ENCODE measurements around the gene LGALS7B.
"Not testable (repeated sequence)": the region's sequence is repeated elsewhere in the genome, so short reads cannot be mapped to it uniquely, and the experiment has no call there.

Gene LGALS7B

DNA sequence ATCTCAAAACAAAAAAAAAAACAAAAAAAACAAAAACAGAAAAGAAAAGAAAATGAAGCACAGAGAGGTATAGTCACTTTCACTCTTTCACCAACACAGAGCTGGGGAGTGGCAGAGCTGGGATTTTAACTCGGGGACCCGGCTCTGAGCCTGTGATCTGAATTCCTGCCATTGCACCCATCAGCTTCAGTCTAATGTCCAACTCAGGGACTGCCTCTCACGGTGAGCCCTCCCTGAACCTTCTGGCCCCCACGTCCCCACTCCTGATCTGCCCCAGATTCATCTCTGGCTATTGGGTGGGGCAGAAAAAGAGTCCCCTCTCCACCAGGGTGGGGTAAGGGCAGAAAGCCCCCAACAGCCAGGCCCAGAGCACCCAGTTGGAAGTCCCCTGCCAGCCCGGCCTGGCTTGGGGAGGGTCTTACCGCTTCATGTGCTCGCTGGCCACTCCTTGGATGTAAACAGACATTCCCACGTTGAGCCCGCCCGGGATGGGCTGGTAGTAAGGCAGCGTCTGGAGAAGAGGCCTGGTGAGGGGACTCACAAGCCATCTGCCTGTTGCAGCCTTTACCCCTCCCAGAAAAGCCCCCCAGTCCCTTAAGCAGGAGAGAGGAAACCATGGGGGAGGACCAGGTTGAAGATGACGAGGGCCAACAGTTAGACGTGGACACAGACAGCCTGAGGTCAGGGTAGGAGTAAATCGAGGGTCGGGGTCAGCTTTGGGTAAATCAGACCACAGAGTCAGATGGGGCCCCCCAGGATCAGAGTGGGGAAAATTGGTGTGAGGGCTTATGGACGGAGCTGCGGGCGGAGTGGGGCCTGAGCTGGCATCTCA lies 23.2 kb downstream of the LGALS7B start:
- no peaks in the 10 kb centered on the region for H3K9me3 ChIP-seq (ENCODE audit: control insufficient read depth in 2 of 2, low read length in 2 of 2)
- H3K36me3 ChIP-seq (ENCODE audit: control insufficient read depth in 2 of 2, insufficient read depth in 2 of 2, low read length in 2 of 2) = peaks cover 20 to 21% of the 10 kb centered on the region in 2 donors
- H3K4me3 ChIP-seq (ENCODE audit: low read length in 2 of 2) = no peak overlapping the region
- H3K4me1 ChIP-seq (ENCODE audit: control insufficient read depth, insufficient read depth, low read length) = no peaks in the 10 kb centered on the region
- H3K9ac ChIP-seq (ENCODE audit: low read length in 2 of 2) = no peak overlapping the region
- no peaks in the 10 kb centered on the region for H3K27me3 ChIP-seq (ENCODE audit: control insufficient read depth in 1 of 2, insufficient read depth in 2 of 2, low read length in 2 of 2)
- no peak overlapping the region for H3K27ac ChIP-seq (ENCODE audit: low read length)

DNA sequence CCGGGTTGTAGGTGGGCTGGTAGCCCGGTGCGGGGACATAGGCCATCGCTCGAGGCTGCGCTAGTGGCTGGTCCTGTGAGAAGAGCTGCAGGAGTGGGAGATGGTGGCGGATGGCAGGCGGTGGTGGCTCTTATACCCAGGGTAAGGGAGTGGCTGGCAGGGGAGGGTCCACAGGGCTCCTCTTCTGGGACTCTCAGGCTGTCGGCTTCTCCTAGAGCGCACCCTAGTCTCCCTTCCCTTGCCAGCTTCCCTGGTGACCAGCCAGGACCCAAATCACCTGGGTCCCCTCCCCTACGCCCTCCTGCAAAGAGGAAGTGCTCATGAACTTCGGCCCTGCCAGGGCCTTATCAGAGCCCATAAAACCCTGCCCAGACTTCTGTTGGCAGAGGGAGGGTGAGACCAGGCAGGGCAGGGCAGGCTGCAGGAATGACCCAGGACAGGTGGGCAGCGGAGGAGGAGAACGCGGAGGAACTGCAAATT lies 23.9 kb downstream of the LGALS7B start, which contains the start of gene LGALS4:
Gene LGALS4 (minus strand): TSS at position 105 of the 480 bp plus-strand sequence. CDS start 59 bp downstream, at position 46.
- H3K36me3 ChIP-seq (ENCODE audit: control insufficient read depth in 2 of 2, insufficient read depth in 2 of 2, low read length in 2 of 2) = peaks cover 23 to 26% of the 10 kb centered on the region in 2 donors
- no peak within 1 kb of the TSS for H3K9ac ChIP-seq (ENCODE audit: low read length in 2 of 2)
- H3K27ac ChIP-seq (ENCODE audit: low read length) = no peak within 1 kb of the TSS
- H3K27me3 ChIP-seq (ENCODE audit: control insufficient read depth in 1 of 2, insufficient read depth in 2 of 2, low read length in 2 of 2) = no peaks in the 10 kb centered on the region
- no peaks in the 10 kb centered on the region for H3K4me1 ChIP-seq (ENCODE audit: control insufficient read depth, insufficient read depth, low read length)
- H3K4me3 ChIP-seq (ENCODE audit: low read length in 2 of 2) = no peak within 1 kb of the TSS
- H3K9me3 ChIP-seq (ENCODE audit: control insufficient read depth in 2 of 2, low read length in 2 of 2) = no peaks in the 10 kb centered on the region

DNA sequence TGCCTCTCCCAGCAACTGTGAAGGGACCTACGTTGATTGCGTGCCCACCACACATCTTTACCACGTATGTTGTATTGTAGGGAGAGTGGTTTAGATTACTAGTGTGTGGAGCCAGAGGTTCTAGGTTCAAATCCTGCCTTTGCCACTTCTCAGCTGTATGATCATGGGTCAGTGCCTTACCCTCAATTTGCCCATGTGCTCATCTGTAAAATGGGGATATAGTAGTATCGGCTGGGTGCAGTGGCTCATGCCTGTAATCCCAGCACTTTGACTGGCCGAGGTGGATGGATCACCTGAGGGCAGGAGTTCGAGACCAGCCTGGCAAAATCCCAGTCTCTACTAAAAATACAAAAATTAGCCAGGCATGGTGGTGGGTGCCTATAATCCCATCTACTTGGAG lies 24.3 kb downstream of the LGALS7B start:
- no peak overlapping the region for H3K4me3 ChIP-seq (ENCODE audit: low read length in 2 of 2)
- no peak overlapping the region for H3K9ac ChIP-seq (ENCODE audit: low read length in 2 of 2)
- peaks cover 23 to 29% of the 10 kb centered on the region in 2 donors for H3K36me3 ChIP-seq (ENCODE audit: control insufficient read depth in 2 of 2, insufficient read depth in 2 of 2, low read length in 2 of 2)

DNA sequence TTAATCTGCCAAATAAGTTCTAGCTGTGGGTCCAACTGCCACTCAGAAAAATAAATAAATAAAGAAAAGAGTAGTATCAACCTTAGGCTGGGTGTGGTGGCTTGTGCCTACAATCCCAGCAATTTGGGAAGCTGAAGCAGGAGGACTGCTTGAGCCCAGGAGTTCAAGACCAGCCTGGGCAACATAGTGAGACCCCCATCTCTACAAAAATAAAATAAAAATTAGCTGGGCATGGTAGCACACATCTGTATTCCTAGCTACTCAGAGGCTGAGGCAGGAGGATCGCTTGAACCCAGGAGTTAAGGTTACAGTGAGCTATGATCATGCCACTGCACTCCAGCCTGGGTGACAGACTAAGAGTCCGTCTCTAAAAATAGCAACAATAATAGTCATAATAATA lies 24.9 kb downstream of the LGALS7B start:
- H3K4me3 ChIP-seq (ENCODE audit: low read length in 2 of 2); H3K4me1 ChIP-seq (ENCODE audit: control insufficient read depth, insufficient read depth, low read length); H3K9ac ChIP-seq (ENCODE audit: low read length in 2 of 2): not testable (repeated sequence)

More for the DNA sequence above, 24.3 kb downstream of the LGALS7B start:
- Histone ChIP-seq H3K4me1 (ENCODE audit: control insufficient read depth, insufficient read depth, low read length) (no peaks in the 10 kb centered on the region), H3K27me3 (ENCODE audit: control insufficient read depth in 1 of 2, insufficient read depth in 2 of 2, low read length in 2 of 2) (no peaks in the 10 kb centered on the region), H3K27ac (ENCODE audit: low read length) (no peak overlapping the region), H3K9me3 (ENCODE audit: control insufficient read depth in 2 of 2, low read length in 2 of 2) (no peaks in the 10 kb centered on the region)

DNA sequence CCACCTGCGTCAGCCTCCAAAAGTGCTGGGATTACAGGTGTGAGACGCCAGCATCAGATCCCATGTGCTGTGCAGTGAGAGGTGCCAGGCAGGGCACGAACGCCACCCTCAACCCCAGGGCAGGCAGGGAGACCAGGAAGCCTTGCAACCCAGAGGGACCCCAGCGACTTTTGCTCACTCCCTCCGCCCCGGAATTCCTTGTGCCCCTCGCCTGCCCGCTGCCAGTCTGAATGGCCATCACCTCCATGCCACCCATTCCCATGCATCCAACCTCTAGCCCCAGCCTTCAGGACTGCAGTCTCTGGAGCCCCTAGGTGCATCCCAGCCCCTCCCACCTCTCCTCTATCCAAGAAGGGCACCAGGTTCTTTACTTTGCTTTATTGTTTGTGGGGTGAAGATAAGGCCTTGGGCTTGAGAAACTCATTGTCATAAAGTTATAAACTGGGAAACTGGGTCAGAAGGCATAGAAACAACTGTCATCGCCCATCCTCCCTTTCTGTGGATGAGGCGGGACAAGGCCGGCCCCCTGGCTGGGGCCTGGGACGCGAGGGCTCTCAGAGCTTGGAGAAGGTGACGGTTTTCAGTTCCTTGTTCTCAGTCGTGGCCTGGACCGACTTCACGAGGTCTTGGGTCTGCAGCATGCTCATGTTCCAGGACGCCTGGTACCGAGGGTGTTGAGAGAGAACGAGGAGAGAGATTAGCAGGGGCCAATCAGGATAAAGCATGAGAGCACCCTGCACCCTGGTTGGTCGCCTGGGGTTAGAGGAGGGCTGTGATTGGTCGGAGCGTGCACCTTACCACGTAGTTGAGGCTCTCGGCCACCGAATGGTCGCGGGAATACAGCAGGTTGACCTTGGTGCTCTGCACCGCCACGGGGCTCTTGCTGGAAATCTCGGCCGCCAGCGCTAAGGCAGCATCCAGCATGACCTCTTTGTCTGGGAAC lies 26.3 kb downstream of the LGALS7B start:
- peaks cover 23 to 29% of the 10 kb centered on the region in 2 donors for H3K36me3 ChIP-seq (ENCODE audit: control insufficient read depth in 2 of 2, insufficient read depth in 2 of 2, low read length in 2 of 2)
- no peaks in the 10 kb centered on the region for H3K27me3 ChIP-seq (ENCODE audit: control insufficient read depth in 1 of 2, insufficient read depth in 2 of 2, low read length in 2 of 2)
- peaks cover 4% of the 10 kb centered on the region for H3K4me1 ChIP-seq (ENCODE audit: control insufficient read depth, insufficient read depth, low read length)
- no peak overlapping the region for H3K27ac ChIP-seq (ENCODE audit: low read length)
- H3K4me3 ChIP-seq (ENCODE audit: low read length in 2 of 2) = no peak overlapping the region
- no peaks in the 10 kb centered on the region for H3K9me3 ChIP-seq (ENCODE audit: control insufficient read depth in 2 of 2, low read length in 2 of 2)
- no peak overlapping the region for H3K9ac ChIP-seq (ENCODE audit: low read length in 2 of 2)

More for the DNA sequence above, 24.9 kb downstream of the LGALS7B start:
- peaks cover 23 to 29% of the 10 kb centered on the region in 2 donors for H3K36me3 ChIP-seq (ENCODE audit: control insufficient read depth in 2 of 2, insufficient read depth in 2 of 2, low read length in 2 of 2)
- not testable (repeated sequence) for H3K9me3 ChIP-seq (ENCODE audit: control insufficient read depth in 2 of 2, low read length in 2 of 2); H3K27ac ChIP-seq (ENCODE audit: low read length); H3K27me3 ChIP-seq (ENCODE audit: control insufficient read depth in 1 of 2, insufficient read depth in 2 of 2, low read length in 2 of 2)

DNA sequence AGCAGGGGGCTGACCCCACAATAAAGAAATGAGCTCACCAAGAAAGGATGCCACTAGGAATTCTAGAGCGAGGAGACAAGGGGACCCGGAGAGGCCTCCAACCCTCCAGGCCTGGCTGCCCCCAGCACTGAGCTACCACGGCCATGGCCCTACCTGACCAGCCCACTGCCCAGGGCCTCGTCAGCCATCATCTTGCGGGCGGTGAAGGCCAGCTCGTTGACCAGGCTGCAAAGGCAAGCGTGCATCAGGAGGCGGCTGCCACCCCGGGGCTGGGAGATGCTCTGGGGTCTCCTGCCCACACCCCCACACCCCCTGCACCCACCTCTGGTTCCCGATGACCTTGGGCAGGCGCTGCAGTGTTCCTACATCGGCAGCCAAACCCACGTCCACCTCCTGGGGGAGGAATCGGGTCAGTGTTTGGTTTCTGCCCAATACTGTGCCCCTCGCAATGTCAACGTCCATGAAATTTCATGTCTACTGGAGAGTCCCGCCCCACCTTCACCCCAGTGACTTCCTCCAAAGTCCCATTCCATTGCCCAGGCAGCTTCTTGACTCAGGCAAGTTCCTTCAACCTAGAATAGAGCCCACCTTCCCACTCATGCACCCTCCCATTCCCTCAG lies 27.2 kb downstream of the LGALS7B start:
- peaks cover 4% of the 10 kb centered on the region for H3K4me1 ChIP-seq (ENCODE audit: control insufficient read depth, insufficient read depth, low read length)
- H3K36me3 ChIP-seq (ENCODE audit: control insufficient read depth in 2 of 2, insufficient read depth in 2 of 2, low read length in 2 of 2) = peaks cover 24 to 29% of the 10 kb centered on the region in 2 donors
- H3K9me3 ChIP-seq (ENCODE audit: control insufficient read depth in 2 of 2, low read length in 2 of 2) = no peaks in the 10 kb centered on the region
- H3K27ac ChIP-seq (ENCODE audit: low read length) = no peak overlapping the region
- no peak overlapping the region for H3K9ac ChIP-seq (ENCODE audit: low read length in 2 of 2)
- H3K4me3 ChIP-seq (ENCODE audit: low read length in 2 of 2) = no peak overlapping the region
- no peaks in the 10 kb centered on the region for H3K27me3 ChIP-seq (ENCODE audit: control insufficient read depth in 1 of 2, insufficient read depth in 2 of 2, low read length in 2 of 2)

DNA sequence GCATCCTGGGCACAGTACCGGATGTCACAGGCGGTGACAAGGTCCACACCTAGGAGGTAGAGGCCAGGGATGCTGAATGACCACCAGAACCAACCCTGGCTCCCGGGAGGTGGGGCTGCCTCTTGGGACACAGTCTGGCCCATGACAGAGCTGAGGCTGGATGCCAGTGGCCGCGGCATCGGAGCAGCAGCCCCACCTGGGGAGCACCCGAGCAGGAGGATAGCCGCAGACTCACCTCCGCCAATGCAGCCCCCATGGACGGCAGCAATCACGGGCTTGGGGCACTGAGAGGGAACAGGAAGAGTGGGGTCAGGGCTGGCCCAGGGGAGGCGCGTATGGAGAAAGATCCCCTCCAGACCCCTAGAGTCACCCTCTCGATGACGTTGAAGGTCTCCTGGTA lies 28.1 kb downstream of the LGALS7B start:
- Histone ChIP-seq H3K36me3 (ENCODE audit: control insufficient read depth in 2 of 2, insufficient read depth in 2 of 2, low read length in 2 of 2) (peaks cover 24 to 29% of the 10 kb centered on the region in 2 donors), H3K4me1 (ENCODE audit: control insufficient read depth, insufficient read depth, low read length) (peaks cover 4% of the 10 kb centered on the region), H3K9me3 (ENCODE audit: control insufficient read depth in 2 of 2, low read length in 2 of 2) (no peaks in the 10 kb centered on the region), H3K27ac (ENCODE audit: low read length) (no peak overlapping the region), H3K27me3 (ENCODE audit: control insufficient read depth in 1 of 2, insufficient read depth in 2 of 2, low read length in 2 of 2) (no peaks in the 10 kb centered on the region), H3K9ac (ENCODE audit: low read length in 2 of 2) (no peak overlapping the region), H3K4me3 (ENCODE audit: low read length in 2 of 2) (no peak overlapping the region)

DNA sequence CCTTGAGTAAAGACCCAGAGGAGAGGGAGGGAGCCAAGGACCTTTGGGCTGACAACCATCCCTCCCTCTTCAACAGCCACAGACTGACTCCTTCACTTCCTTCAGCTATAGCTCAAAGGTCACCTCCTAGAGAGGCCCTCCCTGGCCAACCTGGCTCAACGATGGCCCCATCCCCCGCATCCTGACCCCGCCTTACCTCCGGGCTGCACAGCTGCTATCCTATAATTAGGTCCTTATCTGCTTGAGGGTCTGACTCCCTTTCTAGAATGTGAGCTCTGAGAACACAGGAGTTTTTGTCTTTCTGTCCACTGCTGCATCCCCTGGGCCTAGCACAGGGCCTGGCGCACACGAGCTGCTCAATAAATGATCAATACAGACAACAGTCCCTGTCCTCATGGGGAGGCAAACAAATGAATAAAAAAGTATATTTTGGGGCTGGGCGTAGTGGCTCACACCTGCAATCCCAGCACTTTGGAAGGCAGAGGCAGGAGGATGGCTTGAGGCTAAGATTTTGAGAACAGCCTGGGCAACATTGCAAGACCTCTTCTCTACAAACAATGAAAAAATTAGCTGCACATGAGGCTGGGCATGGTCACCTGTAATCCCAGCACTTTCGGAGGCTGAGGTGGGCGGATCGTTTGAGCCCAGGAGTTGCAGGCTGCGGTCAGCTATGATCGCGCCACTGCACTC lies 30.4 kb downstream of the LGALS7B start:
- no peaks in the 10 kb centered on the region for H3K9me3 ChIP-seq (ENCODE audit: control insufficient read depth in 2 of 2, low read length in 2 of 2)
- H3K4me3 ChIP-seq (ENCODE audit: low read length in 2 of 2) = no peak overlapping the region
- H3K9ac ChIP-seq (ENCODE audit: low read length in 2 of 2) = no peak overlapping the region
- peaks cover 4% of the 10 kb centered on the region for H3K4me1 ChIP-seq (ENCODE audit: control insufficient read depth, insufficient read depth, low read length)
- H3K27me3 ChIP-seq (ENCODE audit: control insufficient read depth in 1 of 2, insufficient read depth in 2 of 2, low read length in 2 of 2) = no peaks in the 10 kb centered on the region
- H3K27ac ChIP-seq (ENCODE audit: low read length) = no peak overlapping the region
- H3K36me3 ChIP-seq (ENCODE audit: control insufficient read depth in 2 of 2, insufficient read depth in 2 of 2, low read length in 2 of 2) = peaks cover 29 to 33% of the 10 kb centered on the region in 2 donors

DNA sequence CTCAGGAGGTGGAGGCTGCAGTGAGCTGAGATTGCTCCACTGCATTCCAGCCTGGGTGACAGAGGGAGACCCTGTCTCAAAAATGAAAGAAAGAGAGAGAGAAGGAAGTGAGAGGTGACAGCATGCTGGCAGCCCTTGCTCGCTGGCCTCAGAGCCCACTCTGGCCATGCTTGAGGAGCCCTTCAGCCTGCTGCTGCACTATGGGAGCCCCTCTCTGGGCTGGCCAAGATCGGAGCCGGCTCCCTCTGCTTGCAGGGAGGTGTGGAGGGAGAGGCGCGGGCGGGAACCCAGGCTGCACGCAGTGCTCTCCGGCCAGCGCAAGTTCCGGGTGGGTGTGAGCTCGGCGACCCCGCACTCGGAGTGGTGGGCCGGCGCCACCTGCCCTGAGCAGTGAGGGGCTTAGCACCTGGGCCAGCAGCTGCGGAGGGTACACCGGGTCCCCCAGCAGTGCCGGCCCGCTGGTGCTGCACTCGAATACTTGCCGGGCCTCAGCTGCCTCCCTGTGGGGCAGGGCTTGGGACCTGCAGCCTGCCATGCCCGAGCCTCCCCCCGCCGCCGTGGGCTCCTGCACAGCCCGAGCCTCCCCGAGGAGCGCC lies 32.3 kb downstream of the LGALS7B start:
- H3K9me3 ChIP-seq (ENCODE audit: control insufficient read depth in 2 of 2, low read length in 2 of 2); H3K27me3 ChIP-seq (ENCODE audit: control insufficient read depth in 1 of 2, insufficient read depth in 2 of 2, low read length in 2 of 2); H3K4me3 ChIP-seq (ENCODE audit: low read length in 2 of 2); H3K27ac ChIP-seq (ENCODE audit: low read length); H3K4me1 ChIP-seq (ENCODE audit: control insufficient read depth, insufficient read depth, low read length); H3K9ac ChIP-seq (ENCODE audit: low read length in 2 of 2): not testable (repeated sequence)
- H3K36me3 ChIP-seq (ENCODE audit: control insufficient read depth in 2 of 2, insufficient read depth in 2 of 2, low read length in 2 of 2) = peaks cover 17 to 30% of the 10 kb centered on the region in 2 donors

All from stomach smooth muscle (tissue), 2 donors.